NCI-H146 (cell line): ENCODE data around the gene TRIM28.

Experiments used
- DNase-seq: peaks from one replicate; lab custom pipeline; 2025; lab: John Stamatoyannopoulos, UW

TRIM28 gene

DNA sequence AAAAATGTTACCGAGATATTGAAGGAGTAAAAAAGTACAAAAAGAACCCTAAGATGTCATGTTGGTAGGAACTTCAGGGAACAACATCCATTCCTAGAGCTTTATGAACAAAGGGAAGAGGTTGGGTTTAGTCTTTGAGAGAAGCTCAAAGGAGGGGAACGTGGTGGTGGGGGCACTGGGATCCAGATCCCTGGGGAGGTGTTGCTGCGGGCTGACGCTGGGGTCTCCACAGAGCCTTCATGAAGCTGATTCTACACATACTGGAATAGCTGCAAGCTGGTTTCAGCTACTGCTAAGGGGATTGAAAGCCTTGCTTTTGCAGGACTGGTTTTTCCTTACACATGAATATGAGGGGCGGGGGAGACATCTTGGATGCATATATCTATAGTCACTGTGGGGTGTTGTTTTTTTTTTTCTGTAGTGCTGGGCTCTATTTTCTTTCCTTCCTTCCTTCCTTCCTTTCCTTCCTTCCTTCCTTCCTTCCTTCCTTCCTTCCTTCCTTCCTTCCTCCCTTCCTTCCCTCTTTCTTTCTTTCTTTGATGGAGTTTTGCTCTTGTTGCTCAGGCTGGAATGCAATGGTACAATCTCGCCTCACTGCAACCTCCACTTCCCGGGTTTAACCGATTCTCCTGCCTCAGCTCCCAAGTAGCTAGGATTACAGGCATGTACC is 35.7 kb downstream of the TRIM28 start:
- DNase-seq, result no peak

- DNase-seq, result no peak
These were observed 37.6 kb downstream of the TRIM28 start for GRCh38 chr19:58581227-58582141.

DNA sequence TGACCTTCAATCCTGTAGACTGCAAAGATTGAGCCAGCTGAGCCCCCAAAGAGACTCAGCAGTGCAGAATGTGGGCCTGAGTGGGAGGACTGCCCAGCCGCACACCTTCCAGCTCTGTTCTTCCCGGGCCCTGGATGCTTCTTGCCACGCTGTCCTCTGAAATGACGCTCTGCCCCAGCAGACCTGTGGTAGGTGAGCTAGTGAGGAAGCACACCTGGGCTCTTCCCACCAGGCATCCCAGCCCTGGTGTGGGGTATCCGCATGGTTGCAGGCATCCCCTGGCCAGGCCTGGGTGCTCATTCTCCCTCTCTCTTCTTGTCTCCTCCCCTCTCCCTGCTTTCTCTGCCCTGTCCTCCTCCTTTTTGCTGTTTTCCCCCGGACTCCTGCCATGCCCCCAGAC is 39.1 kb downstream of the TRIM28 start:
- DNase-seq, result no peak

DNA sequence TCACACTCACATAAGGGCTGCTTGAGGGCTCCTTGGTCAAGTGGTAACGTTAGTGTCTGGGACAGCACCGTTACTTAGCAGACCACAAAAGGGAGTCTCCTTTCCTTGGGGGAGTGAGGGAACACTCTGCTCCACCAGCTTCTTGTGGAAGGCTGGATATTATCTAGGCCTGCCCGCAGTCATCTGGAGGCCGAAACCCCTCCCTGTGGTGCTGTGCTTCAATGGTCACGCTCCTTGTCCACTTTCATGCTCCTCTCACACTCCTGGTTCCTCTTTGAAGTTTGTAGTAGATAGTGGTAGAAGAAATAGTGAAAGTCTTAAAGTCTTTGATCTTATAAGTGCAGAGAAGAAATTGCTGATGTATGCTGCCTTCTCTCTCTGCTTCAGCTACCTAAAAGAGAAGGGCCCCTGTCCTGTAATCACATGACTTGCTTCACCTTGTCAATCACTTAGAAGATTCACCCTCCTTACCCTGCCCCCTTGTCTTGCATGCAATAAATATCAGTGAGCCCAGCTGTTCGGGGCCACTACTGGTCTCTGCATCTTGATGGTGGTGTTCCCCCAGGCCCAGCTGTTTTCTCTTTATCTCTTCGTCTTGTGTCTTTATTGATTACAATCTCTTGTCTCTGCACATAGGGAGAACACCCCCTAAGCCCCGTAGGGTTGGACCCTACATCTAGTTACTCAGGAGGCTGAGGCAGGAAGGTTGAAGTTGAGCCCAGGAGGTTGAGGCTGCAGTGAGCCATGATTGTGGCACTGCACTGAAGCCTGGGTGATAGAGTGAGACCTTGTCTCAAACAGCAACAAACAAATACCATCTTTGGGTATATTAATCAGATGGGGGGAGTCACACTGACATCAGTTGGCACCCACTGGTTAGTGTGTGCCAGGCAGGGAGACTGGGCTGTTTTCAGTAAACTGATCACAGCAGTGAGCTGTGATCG is 40.9 kb downstream of the TRIM28 start:
- DNase-seq, result no peak

DNA sequence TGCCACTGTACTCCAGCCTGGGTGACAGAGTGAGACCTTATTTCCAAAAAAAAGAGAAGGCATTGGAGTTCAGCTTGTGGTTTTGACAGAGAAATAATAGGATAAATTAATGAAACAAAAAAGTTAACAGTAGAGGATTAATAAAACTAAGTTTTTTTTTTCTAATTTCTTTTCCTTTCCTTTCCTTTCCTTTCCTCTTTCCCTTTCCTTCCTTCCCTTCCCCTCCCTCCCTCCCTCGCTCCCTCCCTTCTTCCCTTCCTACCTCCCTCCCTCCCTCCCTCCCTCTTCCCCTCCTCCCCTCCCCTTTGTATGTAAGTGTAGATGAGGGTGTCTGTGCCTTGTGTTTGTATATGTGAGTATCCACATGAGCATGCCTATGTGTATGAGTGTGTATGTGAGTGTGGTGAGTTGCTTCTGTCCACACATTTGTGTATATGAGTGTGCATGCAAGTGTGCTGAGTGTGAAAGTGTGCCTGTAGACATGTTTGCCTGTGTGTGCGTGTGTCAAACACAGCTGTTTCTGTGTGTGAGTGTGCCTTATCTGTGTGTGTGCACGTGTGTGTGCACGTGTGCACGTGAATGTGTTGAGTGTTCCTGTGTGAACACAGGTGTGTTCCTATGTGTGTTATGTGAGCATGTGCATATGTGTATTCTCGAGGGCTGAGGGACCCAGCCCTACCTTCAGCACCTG is 41.7 kb downstream of the TRIM28 start:
- DNase-seq, result no peak

- DNase-seq, result no peak
These were observed 42.4 kb downstream of the TRIM28 start for GRCh38 chr19:58586133-58586765.
